Activated CD4-positive, alpha-beta T cell treated with anti-CD3 and anti-CD28 coated beads, Interleukin-2, amount 50 U/mL, for 16 hours (primary cell): ENCODE measurements around the gene ITGB4.
"Not testable (repeated sequence)": the region's sequence is repeated elsewhere in the genome, so short reads cannot be mapped to it uniquely, and the experiment has no call there.

Experiments
- DNase-seq: peaks from one replicate; pipeline ENCODE4 v3.0.0-alpha.2; 2020

The ITGB4 gene

DNA sequence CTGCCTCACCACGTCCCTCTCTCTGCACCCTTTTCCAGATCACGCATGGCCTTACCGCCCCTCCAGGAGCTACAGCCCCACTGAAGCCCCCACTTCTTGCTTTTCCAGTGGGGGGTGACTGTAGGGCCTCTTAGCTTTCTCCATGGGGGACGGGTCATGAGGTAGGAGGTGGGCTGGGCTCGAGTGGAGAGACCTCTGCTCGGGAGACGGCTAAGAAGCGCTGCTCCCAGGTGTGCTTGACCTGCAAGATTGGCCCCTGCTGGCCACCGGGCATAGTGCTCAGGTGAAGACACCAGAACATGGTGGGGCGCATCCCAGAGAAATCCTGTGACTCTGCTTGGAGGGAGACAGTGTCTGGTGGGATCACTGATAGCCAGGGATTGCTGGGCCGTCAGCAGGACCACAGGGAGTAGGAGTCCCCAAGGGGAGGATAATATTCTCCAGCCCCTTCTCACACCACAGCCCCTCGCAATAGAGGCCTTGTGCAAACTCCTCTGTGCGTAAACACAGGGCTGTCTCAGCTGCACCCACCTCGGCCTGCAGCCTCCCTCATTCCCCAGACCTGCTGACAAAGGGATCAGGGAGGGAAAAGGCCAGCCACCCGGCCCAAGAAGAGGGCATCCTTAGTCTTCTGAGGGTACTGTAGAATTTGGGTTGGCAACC lies 52.7 kb downstream of the ITGB4 start:
- DNase-seq: no peak

DNA sequence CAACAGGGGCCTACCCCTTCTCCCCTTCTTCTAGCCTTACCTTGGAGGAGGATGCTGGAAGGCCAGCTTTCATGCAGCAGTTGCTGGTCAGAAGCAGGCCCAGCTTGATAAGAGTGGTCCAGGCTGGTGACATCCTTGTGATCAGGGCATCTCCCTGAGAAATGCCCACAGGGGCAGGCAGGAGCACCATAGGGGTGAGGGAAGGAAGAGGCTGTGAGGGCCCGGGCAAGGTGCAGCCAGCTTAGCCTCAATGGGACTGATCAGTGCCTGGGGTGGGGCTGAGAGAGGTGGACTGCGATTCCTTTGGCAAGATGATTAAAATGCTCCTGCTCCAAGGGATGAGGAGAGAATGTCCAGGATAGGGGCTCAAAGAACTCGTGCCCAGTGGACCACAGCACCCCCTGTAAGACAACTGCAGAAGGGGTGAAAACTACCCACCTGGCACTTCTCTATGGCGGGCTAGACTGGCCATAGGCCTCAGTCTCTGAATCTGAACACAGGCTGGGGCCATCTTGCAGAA lies 53.3 kb downstream of the ITGB4 start:
- no peak for DNase-seq

- no peak for DNase-seq
Measured at GRCh38 chr17:75774991-75775668, 53.9 kb downstream of the ITGB4 start.

- no peak for DNase-seq
Measured at GRCh38 chr17:75776386-75777295, 55.4 kb downstream of the ITGB4 start.

DNA sequence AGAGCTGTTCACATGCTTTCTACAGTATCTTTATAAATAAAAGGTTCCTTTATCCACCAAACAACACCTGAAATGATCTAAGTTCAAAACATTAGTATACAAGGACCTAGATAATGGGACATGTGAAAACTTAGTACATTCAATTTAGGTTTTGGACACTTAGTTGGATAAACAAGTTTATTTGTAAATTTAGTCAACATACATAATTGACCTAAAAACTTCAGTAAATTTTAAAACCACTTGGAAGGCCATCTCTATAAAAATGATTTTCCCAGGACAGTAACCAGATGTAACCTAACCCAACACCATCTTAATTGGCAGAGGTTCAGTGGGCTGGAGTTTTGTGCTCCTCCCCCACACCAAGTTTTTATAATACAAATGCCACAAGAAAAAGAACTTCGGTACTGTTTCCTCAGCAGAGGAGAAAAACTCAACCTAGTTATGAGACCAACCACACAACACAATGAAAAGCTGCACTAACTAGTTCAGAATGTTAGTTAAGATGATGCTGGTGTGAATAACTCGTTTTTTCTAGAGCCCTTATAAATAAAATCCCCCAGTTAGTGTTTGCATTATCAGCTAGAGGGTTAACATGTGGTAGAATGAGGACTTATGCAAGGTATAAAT lies 56.1 kb downstream of the ITGB4 start:
- DNase-seq: no peak

GRCh38 chr17:75778066-75778860 lies 57.0 kb downstream of the ITGB4 start:
- not testable (repeated sequence) for DNase-seq

DNA sequence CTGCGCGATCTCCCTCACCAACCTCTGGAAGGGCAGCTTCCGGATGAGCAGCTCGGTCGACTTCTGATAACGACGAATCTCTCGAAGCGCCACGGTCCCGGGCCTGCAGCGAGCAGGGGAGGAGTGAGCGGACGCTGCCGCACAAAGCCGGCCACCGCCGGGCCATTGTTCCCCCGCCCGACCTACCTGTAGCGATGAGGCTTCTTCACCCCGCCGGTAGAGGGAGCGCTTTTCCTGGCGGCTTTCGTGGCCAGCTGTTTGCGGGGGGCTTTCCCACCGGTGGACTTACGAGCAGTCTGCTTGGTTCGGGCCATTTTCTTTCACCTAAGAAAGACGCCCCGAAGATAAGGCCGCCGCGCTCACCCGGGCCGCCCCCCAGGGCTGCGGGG lies 57.6 kb downstream of the ITGB4 start:
- DNase-seq: peak; percentile 80

DNA sequence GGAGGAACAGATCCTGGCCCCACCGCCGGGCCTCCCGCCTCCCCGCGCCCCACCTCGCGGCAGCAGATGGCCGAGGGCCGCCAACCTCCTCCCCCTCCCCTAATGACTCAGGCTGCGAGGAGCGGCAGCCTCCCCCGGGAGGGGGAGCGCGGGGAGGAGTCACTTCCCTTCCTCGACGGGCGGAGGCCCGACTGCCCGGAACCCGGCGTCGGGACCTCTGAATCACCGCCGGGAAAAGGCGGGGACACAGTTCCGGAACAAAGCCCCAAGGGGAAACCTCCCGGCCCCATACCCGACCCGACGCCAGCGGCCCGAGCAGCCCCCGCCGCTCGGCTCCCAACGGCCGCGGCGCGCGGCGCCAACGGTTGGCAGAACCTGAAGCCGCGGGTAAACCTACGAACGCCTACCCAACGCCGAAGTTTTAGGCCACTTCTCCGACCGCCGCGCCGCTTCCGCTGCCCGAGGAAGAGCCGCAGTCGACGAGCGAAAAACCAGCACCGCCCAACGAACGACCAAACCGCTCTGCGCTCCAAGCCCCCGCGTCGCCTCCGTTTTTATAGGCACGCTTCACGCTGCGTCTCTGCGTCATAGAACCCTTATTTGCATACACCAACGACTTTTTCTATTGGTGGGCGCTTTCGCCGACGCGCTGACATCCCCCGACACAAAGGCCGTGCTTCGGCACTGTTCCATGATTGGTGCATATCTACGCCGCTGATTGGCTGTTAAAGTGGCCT lies 58.2 kb downstream of the ITGB4 start:
- DNase-seq: peak; percentile 99

DNA sequence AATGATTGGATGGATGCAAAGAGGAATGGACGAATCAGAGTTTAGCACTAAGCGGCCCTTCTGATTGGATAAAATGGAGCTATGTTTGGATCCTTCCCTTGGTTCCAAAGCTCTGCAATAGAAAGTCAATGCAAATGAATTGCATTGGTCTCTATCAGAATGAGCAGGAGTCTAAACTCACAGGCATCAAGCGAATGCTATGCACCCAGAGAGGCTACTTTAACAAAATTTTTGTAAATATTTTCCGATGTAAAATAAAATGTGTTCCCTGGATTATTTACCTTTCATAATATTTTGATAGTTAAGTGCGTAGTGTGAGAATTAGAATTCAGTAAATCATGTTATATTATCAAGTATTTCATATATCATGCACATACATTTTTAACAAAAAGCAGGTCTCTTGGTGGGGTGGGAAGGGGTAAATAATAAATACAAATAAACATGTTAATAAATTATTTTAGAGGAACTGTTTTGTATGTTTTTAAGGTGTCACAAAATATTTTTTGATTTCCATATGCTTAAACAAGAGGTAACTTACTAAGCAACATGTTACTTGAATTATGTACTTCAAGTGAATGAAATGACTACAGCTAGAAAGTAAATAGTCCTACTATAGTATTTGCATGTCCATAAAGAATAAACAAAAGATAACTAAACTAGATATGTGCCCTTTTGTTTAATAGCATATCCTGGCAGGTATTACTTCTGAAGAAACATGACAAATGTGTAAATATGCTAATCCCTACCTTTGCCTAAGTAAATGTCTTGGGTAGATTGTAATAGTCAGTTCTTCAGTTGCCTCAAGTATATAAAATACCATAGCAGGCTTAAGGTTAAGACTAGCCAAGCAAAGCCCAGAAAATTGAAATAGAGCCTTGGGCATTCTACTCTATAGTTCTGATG lies 59.0 kb downstream of the ITGB4 start:
- DNase-seq: no peak

DNA sequence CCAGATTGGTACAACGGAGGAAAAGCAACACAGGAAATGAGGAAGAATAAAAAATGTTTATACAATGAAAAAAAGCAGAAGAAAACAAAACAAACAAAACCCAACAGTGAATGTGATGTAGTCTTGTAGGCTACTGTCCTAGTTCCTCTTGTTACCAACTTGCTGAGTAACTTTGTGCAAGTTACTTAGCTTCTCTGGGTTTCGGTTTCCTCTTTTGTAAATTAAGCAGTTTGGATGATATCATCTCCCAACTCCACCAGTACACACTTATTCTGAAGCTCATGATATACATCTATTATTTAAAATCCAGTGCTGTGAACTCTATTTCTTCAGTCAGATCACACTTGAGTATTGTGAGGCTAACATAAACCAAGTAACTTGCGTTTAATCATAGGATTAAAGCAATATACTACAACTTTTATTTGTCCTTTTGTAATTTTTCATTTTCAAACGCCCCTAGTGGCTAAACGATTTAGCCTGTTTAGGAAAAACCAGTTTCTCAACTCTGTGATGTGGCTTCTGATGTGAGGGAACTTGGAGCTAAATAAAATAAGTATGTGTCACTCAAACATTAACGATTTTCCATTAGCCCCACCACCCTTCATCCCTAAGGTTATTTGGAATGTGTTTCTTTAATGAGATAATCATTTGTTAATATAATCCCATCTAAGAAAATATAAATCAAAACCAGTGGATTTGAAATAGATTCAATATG lies 62.0 kb downstream of the ITGB4 start:
- peak; percentile 89 for DNase-seq

- no peak for DNase-seq
Measured at GRCh38 chr17:75783803-75784472, 62.7 kb downstream of the ITGB4 start.

- DNase-seq: peak; percentile 99
Measured at GRCh38 chr17:75784473-75785015, 63.3 kb downstream of the ITGB4 start, which contains the start of gene UNK. Gene UNK (plus strand): TSS chr17:75784806. CDS start chr17:75784881, 75 bp downstream.

- DNase-seq: peak; percentile 95
Measured at GRCh38 chr17:75785016-75785890, 64.0 kb downstream of the ITGB4 start.

DNA sequence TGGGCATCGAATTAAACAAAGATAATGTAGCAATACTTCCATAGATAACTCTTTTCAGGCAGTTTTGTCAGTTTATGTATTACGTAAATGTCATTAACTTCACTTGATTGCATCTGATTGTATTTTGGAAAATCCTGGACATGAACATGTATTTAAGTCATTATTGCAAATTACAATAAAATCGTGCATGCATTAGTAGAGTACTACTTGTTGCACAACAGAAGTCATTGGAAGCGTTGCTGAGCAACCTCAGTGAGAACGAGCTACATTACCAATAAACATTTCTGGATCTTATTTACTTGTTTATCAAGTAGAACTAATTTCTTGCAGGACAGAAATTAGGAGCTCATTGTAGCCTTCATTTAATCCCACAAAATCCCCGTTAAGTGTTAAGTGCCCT lies 70.0 kb downstream of the ITGB4 start:
- DNase-seq: no peak

GRCh38 chr17:75793460-75793859 lies 72.2 kb downstream of the ITGB4 start:
- no peak for DNase-seq

- DNase-seq: no peak
Measured at GRCh38 chr17:75795820-75796607, 74.8 kb downstream of the ITGB4 start.

GRCh38 chr17:75799402-75799801 lies 78.1 kb downstream of the ITGB4 start:
- DNase-seq: no peak
